ENCODE data around the gene SIVA1. TPM values are rescaled to one million over a fixed set of nuclear protein-coding genes. Genes with fewer than 3 reads are reported as not detected.

The SIVA1 gene
- total RNA-seq, 4 donors from 2014 or later: 189 to 397 (median 203) TPM

DNA sequence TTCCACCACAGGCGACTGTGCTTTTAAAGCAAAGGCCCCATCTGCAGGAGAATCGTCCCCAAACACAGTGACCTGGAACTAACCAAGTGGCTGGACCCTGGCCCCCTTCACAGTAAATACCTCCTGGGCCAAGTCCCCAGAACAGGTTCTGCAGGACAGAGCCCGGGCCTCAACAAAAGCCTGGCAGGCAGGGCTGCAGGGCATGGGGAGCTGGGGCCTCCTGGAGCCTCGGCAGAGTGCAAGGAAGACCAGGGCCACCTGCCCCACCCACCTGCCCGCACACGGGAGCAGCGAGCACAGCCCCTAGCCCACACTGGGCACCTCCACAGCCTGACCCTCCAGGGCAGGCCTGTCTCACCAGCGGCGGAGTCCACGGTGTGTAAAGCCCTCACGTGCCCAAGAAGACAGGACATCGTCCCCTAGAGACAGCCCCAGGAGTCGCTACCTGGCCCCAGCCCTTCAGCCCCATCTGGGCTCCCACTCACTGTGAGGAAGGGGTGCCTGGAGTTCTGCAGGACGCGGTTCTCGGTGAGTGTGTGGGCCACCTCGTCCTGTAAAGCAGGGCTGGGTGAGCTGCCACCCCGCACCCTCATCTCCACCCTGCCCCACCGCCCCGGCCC, 21.6 kb downstream of the SIVA1 start:
- in situ Hi-C loops (cut with MboI; ENCODE audit: low pct_ligation_motif_present in 1 of 4, low pct_unique_long_range_greater_than_20kb in 1 of 4, low sequenced_read_pairs in 3 of 4) (no loop called here), intact Hi-C loops (cut with DNase I; ENCODE audit: low total_unique reads) (no loop called here)
- 86% methylated on average over 20 of the region's 20 CpGs; no CpG with 5 or more reads in 1 of the 2 donors for WGBS, 2 donors (ENCODE audit: low coverage in 1 of 2)
- Histone ChIP-seq H3K27me3 (no peaks in the 10 kb centered on the region), H3K27ac (no peak overlapping the region), H3K36me3 (peaks cover 0 to 14% (median 4%) of the 10 kb centered on the region in 4 donors), H3K4me3 (no peak overlapping the region), H3K9me3 (no peaks in the 10 kb centered on the region), H3K4me1 (no peaks in the 10 kb centered on the region)
- no peak for DNase-seq
- TF ChIP-seq, protein P1, sequence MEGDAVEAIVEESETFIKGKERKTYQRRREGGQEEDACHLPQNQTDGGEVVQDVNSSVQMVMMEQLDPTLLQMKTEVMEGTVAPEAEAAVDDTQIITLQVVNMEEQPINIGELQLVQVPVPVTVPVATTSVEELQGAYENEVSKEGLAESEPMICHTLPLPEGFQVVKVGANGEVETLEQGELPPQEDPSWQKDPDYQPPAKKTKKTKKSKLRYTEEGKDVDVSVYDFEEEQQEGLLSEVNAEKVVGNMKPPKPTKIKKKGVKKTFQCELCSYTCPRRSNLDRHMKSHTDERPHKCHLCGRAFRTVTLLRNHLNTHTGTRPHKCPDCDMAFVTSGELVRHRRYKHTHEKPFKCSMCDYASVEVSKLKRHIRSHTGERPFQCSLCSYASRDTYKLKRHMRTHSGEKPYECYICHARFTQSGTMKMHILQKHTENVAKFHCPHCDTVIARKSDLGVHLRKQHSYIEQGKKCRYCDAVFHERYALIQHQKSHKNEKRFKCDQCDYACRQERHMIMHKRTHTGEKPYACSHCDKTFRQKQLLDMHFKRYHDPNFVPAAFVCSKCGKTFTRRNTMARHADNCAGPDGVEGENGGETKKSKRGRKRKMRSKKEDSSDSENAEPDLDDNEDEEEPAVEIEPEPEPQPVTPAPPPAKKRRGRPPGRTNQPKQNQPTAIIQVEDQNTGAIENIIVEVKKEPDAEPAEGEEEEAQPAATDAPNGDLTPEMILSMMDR (IDR thresholded peaks at IDR 0.05): no peak

DNA sequence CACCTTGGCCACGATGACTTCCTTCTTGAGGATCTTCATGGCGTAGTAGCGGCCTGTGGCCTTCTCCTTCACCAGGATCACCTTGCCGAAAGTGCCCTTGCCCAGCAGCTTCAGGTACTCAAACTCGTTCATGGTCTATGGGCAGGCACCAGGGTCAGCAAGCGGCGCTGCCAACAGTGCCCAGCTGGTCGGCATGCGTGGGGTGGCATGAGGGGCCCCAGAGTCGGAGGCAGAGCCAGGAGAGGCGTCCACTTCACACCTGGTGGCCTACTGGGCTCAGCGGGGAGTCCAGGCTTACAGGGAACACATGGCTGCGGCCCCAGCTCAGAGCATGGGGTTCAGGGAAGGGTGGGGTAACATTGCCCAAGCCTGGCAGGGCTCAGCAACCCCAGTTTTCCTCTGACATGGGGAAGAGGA, 22.1 kb downstream of the SIVA1 start:
- Histone ChIP-seq H3K27ac (no peak overlapping the region), H3K9me3 (no peaks in the 10 kb centered on the region), H3K4me1 (no peaks in the 10 kb centered on the region), H3K4me3 (no peak overlapping the region), H3K27me3 (no peaks in the 10 kb centered on the region), H3K36me3 (peaks cover 0 to 14% (median 4%) of the 10 kb centered on the region in 4 donors)
- TF ChIP-seq POLR2AphosphoS5 (IDR thresholded peaks at IDR 0.05) (no peak), POLR2A (IDR thresholded peaks at IDR 0.05) (no peak), EP300 (IDR thresholded peaks at IDR 0.05; ENCODE audit: low read depth) (no peak)
- TF ChIP-seq, protein P1 (IDR thresholded peaks at IDR 0.05): no peak
- intact Hi-C loops (cut with DNase I; ENCODE audit: low total_unique reads) (no loop called here), in situ Hi-C loops (cut with MboI; ENCODE audit: low pct_ligation_motif_present in 1 of 4, low pct_unique_long_range_greater_than_20kb in 1 of 4, low sequenced_read_pairs in 3 of 4) (no loop called here)
- WGBS, 2 donors (ENCODE audit: low coverage in 1 of 2): 95% methylated on average over 13 of the region's 13 CpGs; no CpG with 5 or more reads in 1 of the 2 donors
- no peak for DNase-seq

DNA sequence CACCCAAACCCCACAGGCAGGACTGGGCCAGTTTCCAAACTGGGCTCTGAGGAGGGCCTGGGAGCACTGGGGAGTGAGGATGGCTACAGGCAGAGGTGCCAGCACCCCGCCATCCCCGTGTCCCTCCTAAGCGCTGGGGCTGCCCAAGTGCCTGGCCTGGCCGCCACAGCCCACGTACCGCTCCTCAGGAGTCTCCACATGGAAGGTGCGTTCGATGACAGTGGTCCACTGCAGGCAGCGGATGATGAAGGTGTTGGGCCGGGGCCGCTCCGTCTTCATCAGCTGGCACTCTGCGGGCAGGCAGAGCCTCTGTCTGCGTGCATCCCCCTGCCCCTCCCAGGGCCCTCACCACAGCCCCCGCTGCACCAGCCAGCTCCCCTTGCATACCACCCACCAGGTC, 23.5 kb downstream of the SIVA1 start:
- intact Hi-C loops (cut with DNase I; ENCODE audit: low total_unique reads): no loop called here
- WGBS, 2 donors (ENCODE audit: low coverage in 1 of 2): 96% methylated on average over 15 of the region's 15 CpGs; no CpG with 5 or more reads in 1 of the 2 donors

DNA sequence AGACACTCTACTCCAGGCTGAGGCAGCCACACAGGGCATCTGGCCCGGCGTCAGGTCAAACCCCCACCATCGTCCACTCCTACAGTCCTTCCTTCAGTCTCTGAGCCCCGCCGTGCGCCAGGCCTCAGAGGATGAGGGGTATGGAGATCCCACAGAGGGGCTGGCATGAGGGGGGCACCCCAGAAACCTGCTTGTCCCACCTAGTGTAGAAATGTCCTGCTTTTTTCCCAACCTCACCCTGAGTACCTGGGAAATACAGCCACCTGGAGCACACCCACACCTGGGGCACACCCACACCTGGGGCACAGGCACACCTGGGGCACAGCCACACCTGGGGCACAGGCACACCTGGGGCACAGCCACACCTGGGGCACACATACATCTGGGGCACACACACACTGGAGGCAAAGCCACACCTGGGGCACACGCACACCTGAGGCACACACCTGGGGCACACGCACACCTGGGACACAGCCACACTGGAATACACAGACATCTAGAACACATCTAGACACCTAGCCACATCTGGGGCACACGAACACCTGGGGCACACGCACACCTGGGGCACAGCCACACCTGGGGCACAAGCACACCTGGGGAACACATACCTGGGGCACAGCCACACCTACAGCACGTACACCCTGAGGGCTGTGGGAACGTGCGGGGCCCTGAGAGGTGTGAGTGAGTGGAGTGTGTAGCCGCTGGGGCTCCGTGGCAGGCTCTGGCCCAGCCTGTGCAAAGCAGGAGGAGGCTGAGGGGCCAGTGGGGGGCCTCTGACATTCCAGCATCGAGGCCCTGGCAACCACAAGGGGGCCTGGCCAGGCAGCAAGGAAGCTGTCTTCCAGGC, 24.2 kb downstream of the SIVA1 start:
- in situ Hi-C loops (cut with MboI; ENCODE audit: low pct_ligation_motif_present in 1 of 4, low pct_unique_long_range_greater_than_20kb in 1 of 4, low sequenced_read_pairs in 3 of 4) (no loop called here), intact Hi-C loops (cut with DNase I; ENCODE audit: low total_unique reads) (no loop called here)
- DNase-seq: no peak
- 89% methylated on average over 15 of the region's 16 CpGs; no CpG with 5 or more reads in 1 of the 2 donors for WGBS, 2 donors (ENCODE audit: low coverage in 1 of 2)
- Histone ChIP-seq H3K27ac (no peak overlapping the region), H3K27me3 (no peaks in the 10 kb centered on the region), H3K4me3 (no peak overlapping the region), H3K36me3 (peaks cover 0 to 9% (median 2%) of the 10 kb centered on the region in 4 donors), H3K4me1 (no peaks in the 10 kb centered on the region), H3K9me3 (no peaks in the 10 kb centered on the region)
- TF ChIP-seq POLR2A (IDR thresholded peaks at IDR 0.05): no peak
- TF ChIP-seq POLR2AphosphoS5 (IDR thresholded peaks at IDR 0.05): no peak
- TF ChIP-seq, protein P1 (IDR thresholded peaks at IDR 0.05): no peak

More for the DNA sequence above, 23.5 kb downstream of the SIVA1 start:
- Histone ChIP-seq H3K4me1 (no peaks in the 10 kb centered on the region), H3K36me3 (peaks cover 0 to 14% (median 4%) of the 10 kb centered on the region in 4 donors), H3K4me3 (no peak overlapping the region), H3K9me3 (no peaks in the 10 kb centered on the region), H3K27me3 (no peaks in the 10 kb centered on the region), H3K27ac (no peak overlapping the region)
- DNase-seq: no peak
- TF ChIP-seq POLR2AphosphoS5 (IDR thresholded peaks at IDR 0.05): no peak
- TF ChIP-seq EP300 (IDR thresholded peaks at IDR 0.05; ENCODE audit: low read depth): no peak
- TF ChIP-seq, protein P1 (IDR thresholded peaks at IDR 0.05): no peak
- no peak for TF ChIP-seq POLR2A (IDR thresholded peaks at IDR 0.05)
- in situ Hi-C loops (cut with MboI; ENCODE audit: low pct_ligation_motif_present in 1 of 4, low pct_unique_long_range_greater_than_20kb in 1 of 4, low sequenced_read_pairs in 3 of 4): no loop called here

Measured in transverse colon (tissue), 4 donors.